Nasal cavity respiratory epithelium epithelial cell of viscerocranial mucosa (primary cell): ENCODE measurements around the gene ACOX1. TPM values are rescaled to one million over a fixed set of nuclear protein-coding genes. Genes with fewer than 3 reads are reported as not detected.

Experiments
- total RNA-seq: library from RNA; depleted of rRNA; stranded (reverse); fragments of >200 nt; gene quantifications from 2 replicates; pipeline ENCODE4 v1.2.3, GENCODE V29; 2014

The ACOX1 gene
- 37.3 and 72.5 TPM in 2 replicates for total RNA-seq

DNA sequence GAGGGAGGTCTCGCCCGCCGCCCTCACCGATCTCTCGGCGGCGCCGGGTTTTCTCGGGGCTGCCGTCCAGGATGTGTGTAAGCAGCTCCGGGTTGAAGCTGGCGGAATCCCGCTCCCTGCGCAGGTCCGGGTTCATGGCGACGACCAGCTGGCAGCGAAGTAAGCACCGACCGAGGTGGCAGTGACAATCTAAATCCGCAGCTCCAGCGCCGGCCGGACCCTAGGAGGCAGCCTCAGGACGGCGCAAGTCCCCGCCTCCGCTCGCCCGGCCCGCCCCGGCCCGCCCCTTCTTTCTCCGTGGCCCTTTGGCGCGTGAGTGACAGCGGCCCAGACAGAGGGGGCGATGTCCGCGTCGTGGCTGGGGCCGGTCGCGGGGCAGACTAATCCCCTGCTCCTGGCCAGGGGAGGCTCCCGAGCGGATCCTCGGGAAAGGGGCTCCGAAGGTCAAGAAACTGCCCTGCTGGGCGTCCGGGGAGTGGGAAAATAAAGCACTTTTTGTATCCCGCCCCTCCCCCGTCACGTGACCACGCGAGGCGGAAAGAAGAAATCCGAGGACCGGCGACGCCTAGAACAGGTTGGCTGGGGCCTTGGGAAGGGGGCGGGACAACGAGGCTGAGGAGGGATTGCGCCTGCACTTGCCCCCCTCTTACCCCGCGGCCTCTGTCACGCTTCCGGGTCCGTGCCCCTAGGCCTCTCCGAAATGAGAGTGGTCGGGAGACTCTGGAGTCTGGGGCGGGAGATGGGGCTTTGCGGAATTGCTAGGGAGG lies at the start of gene ACOX1, which contains the start of gene TEN1:
TSS of gene ACOX1 (minus strand) at position 229 of the 767 bp plus-strand sequence. CDS start at position 136, 93 bp downstream.
TSS of gene TEN1 (plus strand) at position 303 of the 767 bp plus-strand sequence. CDS start 6,953 bp downstream, outside the sequence.

DNA sequence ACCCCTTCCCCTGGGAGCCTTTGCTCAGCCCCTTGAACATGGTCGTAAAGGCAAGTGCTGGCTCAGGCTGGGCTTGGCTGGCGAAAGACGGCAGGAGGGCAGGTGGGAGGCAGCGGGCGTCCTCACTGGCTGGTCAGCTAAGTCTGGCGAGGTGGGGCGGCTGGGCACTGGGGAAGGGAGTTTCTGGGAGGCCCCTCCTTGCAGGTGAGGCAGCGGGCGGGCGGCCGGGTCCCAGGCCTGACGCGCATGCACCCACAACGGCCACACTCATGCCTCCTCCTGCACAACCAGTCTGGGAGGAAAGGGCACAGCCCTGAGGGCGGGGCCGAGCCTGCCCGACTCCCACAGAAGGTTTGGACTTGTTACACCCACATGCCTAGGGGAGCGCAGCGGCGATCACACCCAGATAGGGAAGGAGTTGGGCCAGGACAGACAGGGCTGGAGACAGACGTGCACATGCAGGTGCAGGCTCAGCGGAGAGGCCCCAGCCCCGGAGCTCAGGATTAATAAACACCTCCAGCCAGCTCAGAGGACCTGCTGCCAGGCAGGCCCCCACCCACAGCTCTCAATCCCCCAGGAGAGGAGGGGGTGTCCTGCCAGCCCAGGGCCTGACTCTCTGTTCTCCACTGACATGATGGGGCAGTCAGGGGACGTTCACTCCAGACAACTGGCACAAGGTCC lies 48.3 kb upstream of the ACOX1 start, which contains the start of gene EVPL:
TSS of gene EVPL (minus strand) at position 148 of the 681 bp plus-strand sequence. CDS start at position 40, 108 bp downstream.

GRCh38 chr17:76000755-76001521 lies 22.0 kb upstream of the ACOX1 start, which contains the start of gene CDK3:
Gene CDK3 (plus strand): TSS chr17:76000855. CDS start chr17:76001426, 571 bp downstream.

GRCh38 chr17:75940727-75941441 lies 38.1 kb downstream of the ACOX1 start, which contains the start of gene FBF1:
Gene FBF1 (minus strand): TSS chr17:75941042. CDS start chr17:75938149, 2,893 bp downstream.

GRCh38 chr17:75904749-75905521 lies 74.0 kb downstream of the ACOX1 start, which contains the start of gene MRPL38:
Gene MRPL38 (minus strand): TSS chr17:75904884. CDS start chr17:75904875, 9 bp downstream.

DNA sequence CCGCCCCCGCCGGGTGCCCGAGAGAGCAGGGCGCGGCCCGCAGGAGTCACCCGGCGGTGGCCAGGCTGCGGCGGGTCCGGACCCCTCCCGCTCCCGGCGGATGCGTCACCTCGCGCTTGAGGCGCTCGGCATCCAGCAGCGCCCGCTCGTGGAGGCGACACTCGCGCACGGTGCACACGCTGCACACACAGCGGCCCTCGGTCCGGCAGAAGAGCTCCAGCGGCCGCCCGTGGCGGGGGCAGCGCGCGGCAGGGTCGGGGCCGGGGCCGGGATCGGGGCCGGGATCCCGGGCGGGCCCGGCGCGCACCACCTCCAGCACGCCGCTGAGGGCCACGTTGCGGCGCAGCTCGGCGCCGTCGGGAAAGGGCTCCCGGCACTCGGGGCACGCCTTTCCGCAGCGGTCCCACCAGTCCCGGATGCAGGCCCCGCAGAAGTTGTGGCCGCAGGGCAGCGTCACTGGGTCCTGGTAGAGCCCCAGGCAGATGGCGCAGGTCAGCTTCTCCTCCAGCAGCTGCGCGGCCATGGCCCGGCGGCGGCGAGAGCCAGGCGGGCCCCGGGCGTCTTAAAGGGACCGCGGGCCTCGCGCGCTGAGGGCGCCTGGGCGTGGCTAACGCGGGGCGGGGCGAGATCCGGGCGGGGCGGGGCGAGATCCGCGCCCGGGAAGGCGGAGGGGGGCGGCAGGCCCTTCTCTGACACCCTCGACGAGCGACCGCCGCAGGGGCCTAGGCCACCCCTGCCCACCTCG lies 82.4 kb downstream of the ACOX1 start, which contains the start of gene TRIM65:
TSS of gene TRIM65 (minus strand) at position 537 of the 745 bp plus-strand sequence. CDS start at position 523, 14 bp downstream.

Other genes starting within 250 kb of the ACOX1 start
- gene GALK1, start 214.0 kb downstream of the ACOX1 start, total RNA-seq = 9.9 and 16.0 TPM in 2 replicates
- 9.2 and 16.2 TPM in 2 replicates for gene UNK, start 194.4 kb downstream of the ACOX1 start, total RNA-seq
- 13.7 and 14.8 TPM in 2 replicates for gene UNC13D, start 134.8 kb downstream of the ACOX1 start, total RNA-seq
- 29.7 and 40.7 TPM in 2 replicates for gene WBP2, start 123.8 kb downstream of the ACOX1 start, total RNA-seq
- 14.4 and 47.8 TPM in 2 replicates for gene TRIM47, start 100.6 kb downstream of the ACOX1 start, total RNA-seq
- gene TRIM65, start 82.2 kb downstream of the ACOX1 start, total RNA-seq = 18.1 and 25.3 TPM in 2 replicates
- 33.5 TPM in 2 replicates for gene MRPL38, start 74.3 kb downstream of the ACOX1 start, total RNA-seq
- 11.3 and 18.5 TPM in 2 replicates for gene FBF1, start 38.1 kb downstream of the ACOX1 start, total RNA-seq
- gene TEN1, start 74 bp upstream of the ACOX1 start, total RNA-seq = 12.9 and 20.5 TPM in 2 replicates
- gene CDK3, start 21.7 kb upstream of the ACOX1 start, total RNA-seq = 0.68 and 1.8 TPM in 2 replicates
- 40.3 and 69.8 TPM in 2 replicates for gene EVPL, start 48.1 kb upstream of the ACOX1 start, total RNA-seq
- 44.1 and 75.0 TPM in 2 replicates for gene SRP68, start 93.4 kb upstream of the ACOX1 start, total RNA-seq
- gene GALR2, start 95.6 kb upstream of the ACOX1 start, total RNA-seq = 0.14 TPM in 1 of 2 replicates, not detected in the other
- not detected in 2 replicates for gene ZACN, start 100.0 kb upstream of the ACOX1 start, total RNA-seq
- gene EXOC7, start 124.6 kb upstream of the ACOX1 start, total RNA-seq = 36.2 and 66.5 TPM in 2 replicates
- gene FOXJ1, start 162.1 kb upstream of the ACOX1 start, total RNA-seq = not detected in 2 replicates